HCT116 (cell line): ENCODE measurements around the gene NCDN. TPM values are rescaled to one million over a fixed set of nuclear protein-coding genes. Genes with fewer than 3 reads are reported as not detected.

ENCODE experiments used
- ATAC-seq: fragments of 200-7000 bp; cut with Tn5 transposase; 2 replicates; pipeline ENCODE4 v1.9.1; 2020; ENCODE audit warnings: mild to moderate bottlenecking, moderate library complexity
- BruUV-seq: library from RNA; stranded (reverse); fragments of 400-500 nt; replicated peaks from 2 replicates; lab custom pipeline; 2021; lab: Mats Ljungman, UMichigan
- CTCF ChIA-PET: fragments of 300-600 bp; sonication (Branson Sonifier 250); formaldehyde crosslinking; loops from one replicate; lab custom pipeline; 2021; ENCODE audit warnings: antibody characterized with exemption; lab: Charles Lee
- POLR2A ChIA-PET: fragments of 300-600, 350-600 bp; sonication (Branson Sonifier 250); formaldehyde crosslinking; loops from one replicate; lab custom pipeline; 2021; ENCODE audit warnings: antibody characterized with exemption; lab: Charles Lee
- RAD21 ChIA-PET, 2 experiments: fragments of 300-600 bp; sonication (Branson Sonifier 250); formaldehyde crosslinking; loops; one replicate each; lab custom pipeline; 2023; ENCODE audit warnings: low total read pairs in 2 of 2; ENCODE audit not compliant: uncharacterized antibody in 2 of 2, unreplicated experiment in 2 of 2, low non-redundant PET in 1 of 2; lab: Charles Lee
- DNase-seq: peaks from one replicate; pipeline ENCODE4 v3.0.0-alpha.2; 2010; ENCODE audit warnings: low read depth, low spot score
- H2AFZ ChIP-seq: fragments of 200-600 bp; shearing (Covaris generic), sonication (generic); 2 replicates; pipeline ENCODE4 v1.6.1; 2017; ENCODE audit warnings: low read depth, mixed run types, mixed read lengths, antibody characterized with exemption, low read length; ENCODE audit not compliant: poor library complexity, severe bottlenecking
- H3K27ac ChIP-seq: 2 replicates; pipeline ENCODE4 v1.5.1; 2012; ENCODE audit warnings: low read depth, low read length
- H3K27me3 ChIP-seq: fragments of 200-600 bp; sonication (generic); 2 replicates; pipeline ENCODE4 v1.6.1; 2016; ENCODE audit warnings: mixed run types, low read length, mixed read lengths; ENCODE audit not compliant: insufficient read depth
- H3K36me3 ChIP-seq, 2 experiments: fragments of 200-500 bp in 1 of 2; fragments of 200-600 bp in 1 of 2; sonication (Bioruptor generic) in 1 of 2; sonication (generic) in 1 of 2; 2 replicates each; pipeline versions ENCODE4 v1.5.1 to v1.6.1; 2014 to 2016; ENCODE audit warnings: low read length in 2 of 2, inconsistent platforms in 1 of 2, mixed read lengths in 1 of 2, mixed run types in 1 of 2; ENCODE audit not compliant: insufficient read depth in 2 of 2, control insufficient read depth in 1 of 2
- H3K4me1 ChIP-seq, 2 experiments: fragments of 200-600 bp in 1 of 2; sonication (generic) in 1 of 2; 2 replicates each; pipeline versions ENCODE4 v1.5.1 to v1.6.1; 2012 to 2017; ENCODE audit warnings: low read length in 2 of 2, inconsistent platforms in 1 of 2, mild to moderate bottlenecking in 1 of 2, mixed read lengths in 1 of 2, mixed run types in 1 of 2, moderate library complexity in 1 of 2; ENCODE audit not compliant: insufficient read depth in 2 of 2, control insufficient read depth in 1 of 2
- H3K4me2 ChIP-seq: fragments of 200-600 bp; sonication (generic); 2 replicates; pipeline ENCODE4 v1.6.1; 2017; ENCODE audit warnings: mixed run types, low read length, mixed read lengths
- H3K4me3 ChIP-seq, 2 experiments: fragments of 200-600 bp in 1 of 2; sonication (generic) in 1 of 2; replicated peaks in 1 of 2; 2 replicates each; pipeline ENCODE4 v1.5.1; 2011 to 2016; ENCODE audit warnings: low read length in 2 of 2, control low read depth in 1 of 2, low read depth in 1 of 2, mild to moderate bottlenecking in 1 of 2, mixed read lengths in 1 of 2, mixed run types in 1 of 2
- H3K79me2 ChIP-seq: fragments of 200-600 bp; sonication (generic); 2 replicates; pipeline ENCODE4 v1.6.1; 2017; ENCODE audit warnings: mild to moderate bottlenecking, mixed run types, low read length, moderate library complexity, mixed read lengths; ENCODE audit not compliant: insufficient read depth
- H3K9ac ChIP-seq: fragments of 200-600 bp; sonication (generic); 2 replicates; pipeline ENCODE4 v1.6.1; 2016; ENCODE audit warnings: low read length, mixed read lengths
- H3K9me2 ChIP-seq: fragments of 200-600 bp; sonication (generic), shearing (Covaris generic); 2 replicates; pipeline ENCODE4 v1.6.1; 2017; ENCODE audit warnings: mixed run types, mild to moderate bottlenecking, moderate library complexity; ENCODE audit not compliant: insufficient read depth
- H3K9me3 ChIP-seq, 2 experiments: fragments of 200-500 bp in 1 of 2; fragments of 200-600 bp in 1 of 2; sonication (Bioruptor generic) in 1 of 2; sonication (generic) in 1 of 2; 2 replicates each; pipeline ENCODE4 v1.6.1; 2014 to 2017; ENCODE audit warnings: low read length in 2 of 2, mixed read lengths in 2 of 2, inconsistent platforms in 1 of 2, low read depth in 1 of 2, mild to moderate bottlenecking in 1 of 2, mixed run types in 1 of 2, moderate library complexity in 1 of 2; ENCODE audit not compliant: control insufficient read depth in 1 of 2, insufficient read depth in 1 of 2
- H4K20me1 ChIP-seq: fragments of 200-600 bp; sonication (generic), shearing (Covaris generic); 2 replicates; pipeline ENCODE4 v1.6.1; 2017; ENCODE audit warnings: mixed run types, mild to moderate bottlenecking, moderate library complexity; ENCODE audit not compliant: insufficient read depth
- CEBPB ChIP-seq: IDR thresholded peaks from 2 replicates; pipeline ENCODE4 v1.6.1; 2012; ENCODE audit warnings: low read depth
- CTCF ChIP-seq, 3 experiments: fragments of 200-600 bp in 1 of 3; sonication (generic) in 1 of 3; IDR thresholded peaks in 2 of 3; conservative IDR thresholded peaks in 1 of 3; 2 replicates each; pipeline ENCODE4 v1.5.1; 2012 to 2017; ENCODE audit warnings: low read depth in 2 of 3, low read length in 2 of 3, antibody characterized with exemption in 1 of 3, borderline replicate concordance in 1 of 3, control low read depth in 1 of 3, mild to moderate bottlenecking in 1 of 3, mixed read lengths in 1 of 3, mixed run types in 1 of 3, moderate library complexity in 1 of 3; ENCODE audit not compliant: insufficient read depth in 1 of 3
- EGR1 ChIP-seq: IDR thresholded peaks from 2 replicates; pipeline ENCODE4 v1.6.1; 2012; ENCODE audit warnings: low read depth
- ELF1 ChIP-seq: IDR thresholded peaks from 2 replicates; pipeline ENCODE4 v1.6.1; 2012; ENCODE audit warnings: low read depth, borderline replicate concordance
- EZH2 ChIP-seq: fragments of 200-600 bp; sonication (generic); IDR thresholded peaks from 2 replicates; pipeline ENCODE4 v1.6.1; 2017; ENCODE audit warnings: antibody characterized with exemption, mixed run types
- EZH2phosphoT487 ChIP-seq: fragments of 200-600 bp; IDR thresholded peaks from 2 replicates; pipeline ENCODE4 v1.6.1; 2018; ENCODE audit warnings: antibody characterized with exemption, borderline replicate concordance
- FOSL1 ChIP-seq: IDR thresholded peaks from 2 replicates; pipeline ENCODE4 v1.6.1; 2012; ENCODE audit warnings: low read depth
- POLR2A ChIP-seq: IDR thresholded peaks from 2 replicates; pipeline ENCODE4 v1.7.0; 2011; ENCODE audit warnings: borderline replicate concordance; ENCODE audit not compliant: insufficient read depth, insufficient read length; ENCODE audit errors: extremely low read depth
- POLR2AphosphoS5 ChIP-seq: IDR thresholded peaks from 2 replicates; pipeline ENCODE4 v1.6.1; 2011; ENCODE audit warnings: mild to moderate bottlenecking, low read depth, low read length, moderate library complexity
- RAD21 ChIP-seq: IDR thresholded peaks from 2 replicates; pipeline ENCODE4 v1.6.1; 2012; ENCODE audit warnings: low read depth, mild to moderate bottlenecking
- REST ChIP-seq: IDR thresholded peaks from 2 replicates; pipeline ENCODE4 v1.6.1; 2012; ENCODE audit warnings: low read depth
- SRF ChIP-seq: IDR thresholded peaks from 2 replicates; pipeline ENCODE4 v1.6.1; 2012; ENCODE audit warnings: low read depth
- YY1 ChIP-seq: IDR thresholded peaks from 2 replicates; pipeline ENCODE4 v1.6.1; 2011; ENCODE audit warnings: low read length, low read depth, moderate library complexity, mild to moderate bottlenecking; ENCODE audit not compliant: insufficient replicate concordance; ENCODE audit errors: extremely low read depth
- ZBTB33 ChIP-seq: IDR thresholded peaks from 2 replicates; pipeline ENCODE4 v1.6.1; 2011; ENCODE audit warnings: mild to moderate bottlenecking, low read length, moderate library complexity; ENCODE audit not compliant: insufficient replicate concordance; ENCODE audit errors: extremely low read depth
- ZFX ChIP-seq: fragments of 450-650 bp; IDR thresholded peaks from 2 replicates; pipeline ENCODE4 v1.6.1; 2017
- ZNF274 ChIP-seq: fragments of 200-500 bp; sonication (Bioruptor generic); IDR thresholded peaks from 2 replicates; pipeline ENCODE4 v1.6.1; 2014; ENCODE audit warnings: mild to moderate bottlenecking, low read depth, low read length, inconsistent platforms
- intact Hi-C: fragments of 100-400 bp; cut with micrococcal nuclease; formaldehyde crosslinking; loops from 2 replicates; pipeline ENCODE4 v1.10.0; 2022
- total RNA-seq: library from RNA; stranded (reverse); gene quantifications from one replicate; pipeline ENCODE4 v1.2.1, GENCODE V29; 2021; ENCODE audit not compliant: unreplicated experiment
- TF ChIP-seq, protein P1 (sequence below): IDR thresholded peaks from 2 replicates; pipeline ENCODE4 v1.6.1; 2012
- TF ChIP-seq, protein P2 (sequence below): IDR thresholded peaks from 2 replicates; pipeline ENCODE4 v1.6.1; 2012

Gene NCDN
- total RNA-seq, 1 experiment from 2014 or later = 24.5 TPM

- ChIA-PET CTCF (interaction anchor here (1.0 kb wide), 1 partner anchor 182 kb away, joined by 3 read pairs; no protein-coding TSS in a partner anchor), POLR2A (no interaction called here), RAD21 (no interaction called here)
- no peaks in the 10 kb centered on the region for H3K4me1 ChIP-seq
- ATAC-seq (no peak), DNase-seq (no peak)
- H3K27me3 ChIP-seq = no peaks in the 10 kb centered on the region
- H3K4me2 ChIP-seq = no peak overlapping the region
- peaks cover 2 to 11% of the 10 kb centered on the region in 2 experiments; a peak in 1 of 4 replicates for H3K36me3 ChIP-seq
- no peak overlapping the region for H3K4me3 ChIP-seq
- H3K79me2 ChIP-seq = peaks cover 5% of the 10 kb centered on the region; the same call in 1 of the 2 replicates
- H3K9ac ChIP-seq = no peak overlapping the region
- TF ChIP-seq FOSL1 = no peak
- no peak for TF ChIP-seq ZFX
- no peak for TF ChIP-seq EZH2
- TF ChIP-seq POLR2AphosphoS5 = no peak
- TF ChIP-seq EGR1 = no peak
- no peak for TF ChIP-seq CTCF (IDR thresholded peaks at IDR 0.05 in 2 of 3, conservative IDR thresholded peaks at IDR 0.05 in 1 of 3; ENCODE audit: borderline replicate concordance in 1 of 3, insufficient read depth in 1 of 3, low read depth in 2 of 3, low read length in 2 of 3)
- TF ChIP-seq ELF1 = no peak
- TF ChIP-seq POLR2A = no peak
- TF ChIP-seq, protein P1, sequence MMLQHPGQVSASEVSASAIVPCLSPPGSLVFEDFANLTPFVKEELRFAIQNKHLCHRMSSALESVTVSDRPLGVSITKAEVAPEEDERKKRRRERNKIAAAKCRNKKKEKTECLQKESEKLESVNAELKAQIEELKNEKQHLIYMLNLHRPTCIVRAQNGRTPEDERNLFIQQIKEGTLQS = no peak
- no peak for TF ChIP-seq REST
- no peak for TF ChIP-seq EZH2phosphoT487
- TF ChIP-seq, protein P2, sequence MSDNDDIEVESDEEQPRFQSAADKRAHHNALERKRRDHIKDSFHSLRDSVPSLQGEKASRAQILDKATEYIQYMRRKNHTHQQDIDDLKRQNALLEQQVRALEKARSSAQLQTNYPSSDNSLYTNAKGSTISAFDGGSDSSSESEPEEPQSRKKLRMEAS = no peak
- TF ChIP-seq SRF = no peak
- TF ChIP-seq ZNF274 = no peak
- TF ChIP-seq RAD21 = no peak
- no peak for TF ChIP-seq CEBPB
- no peak for TF ChIP-seq ZBTB33
- no peak for TF ChIP-seq YY1
- intact Hi-C loops = no loop called here
- H3K27ac ChIP-seq = no peak overlapping the region
- no peaks in the 10 kb centered on the region for H3K9me2 ChIP-seq
- no TSS peak for BruUV-seq
- peaks cover 11 to 16% of the 10 kb centered on the region in 2 experiments; a peak in 3 of 4 replicates for H3K9me3 ChIP-seq
- H2AFZ ChIP-seq = no peak overlapping the region
- H4K20me1 ChIP-seq = no peaks in the 10 kb centered on the region
These were observed 24.0 kb upstream of the NCDN start for GRCh38 chr1:35533586-35533985.
